ENCODE results near the gene PDZD8. TPM values are rescaled to one million over a fixed set of nuclear protein-coding genes. Genes with fewer than 3 reads are reported as not detected.

Gene PDZD8
- total RNA-seq, 2 experiments from 2014 or later, result 10.5 to 26.4 TPM

- H3K9me2 ChIP-seq (ENCODE audit: insufficient read depth, low read length), result no peaks in the 10 kb centered on the region
- DNase-seq (ENCODE audit: low spot score), result no peak
- no peaks in the 10 kb centered on the region for H3K79me2 ChIP-seq (ENCODE audit: insufficient read depth, low read depth, low read length)
- H3K9me3 ChIP-seq (ENCODE audit: low read length), result no peaks in the 10 kb centered on the region
- no peak overlapping the region for H3K27ac ChIP-seq (ENCODE audit: low read depth, low read length, poor library complexity, severe bottlenecking)
- no peak overlapping the region for H3K4me3 ChIP-seq (ENCODE audit: low read depth, low read length, poor library complexity, severe bottlenecking)
- ChIA-PET CTCF (ENCODE audit: unreplicated experiment) (interaction anchor here (0.7 kb wide), 1 partner anchor 33 kb away, joined by 4 read pairs; no protein-coding TSS in a partner anchor), POLR2A (no interaction called here)
- no peaks in the 10 kb centered on the region for H3K36me3 ChIP-seq (ENCODE audit: insufficient read depth, low read length)
- intact Hi-C loops (cut with micrococcal nuclease; ENCODE audit: unreplicated experiment), result loop anchor here (5.0 kb wide), 1 partner anchor 160 kb away; no protein-coding TSS in a partner anchor
- no peak overlapping the region for H3K4me2 ChIP-seq (ENCODE audit: low read length)
- BruUV-seq (replicated peaks), result no TSS peak
- H2AFZ ChIP-seq (ENCODE audit: low read length), result no peak overlapping the region
- TF ChIP-seq EZH2phosphoT487 (IDR thresholded peaks at IDR 0.05; ENCODE audit: borderline replicate concordance, low read depth, low read length), result no peak
- TF ChIP-seq, protein P1, sequence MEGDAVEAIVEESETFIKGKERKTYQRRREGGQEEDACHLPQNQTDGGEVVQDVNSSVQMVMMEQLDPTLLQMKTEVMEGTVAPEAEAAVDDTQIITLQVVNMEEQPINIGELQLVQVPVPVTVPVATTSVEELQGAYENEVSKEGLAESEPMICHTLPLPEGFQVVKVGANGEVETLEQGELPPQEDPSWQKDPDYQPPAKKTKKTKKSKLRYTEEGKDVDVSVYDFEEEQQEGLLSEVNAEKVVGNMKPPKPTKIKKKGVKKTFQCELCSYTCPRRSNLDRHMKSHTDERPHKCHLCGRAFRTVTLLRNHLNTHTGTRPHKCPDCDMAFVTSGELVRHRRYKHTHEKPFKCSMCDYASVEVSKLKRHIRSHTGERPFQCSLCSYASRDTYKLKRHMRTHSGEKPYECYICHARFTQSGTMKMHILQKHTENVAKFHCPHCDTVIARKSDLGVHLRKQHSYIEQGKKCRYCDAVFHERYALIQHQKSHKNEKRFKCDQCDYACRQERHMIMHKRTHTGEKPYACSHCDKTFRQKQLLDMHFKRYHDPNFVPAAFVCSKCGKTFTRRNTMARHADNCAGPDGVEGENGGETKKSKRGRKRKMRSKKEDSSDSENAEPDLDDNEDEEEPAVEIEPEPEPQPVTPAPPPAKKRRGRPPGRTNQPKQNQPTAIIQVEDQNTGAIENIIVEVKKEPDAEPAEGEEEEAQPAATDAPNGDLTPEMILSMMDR (conservative IDR thresholded peaks at IDR 0.05; ENCODE audit: low read length), result no peak
- H4K20me1 ChIP-seq (ENCODE audit: insufficient read depth, low read length), result no peaks in the 10 kb centered on the region
- no peaks in the 10 kb centered on the region for H3K4me1 ChIP-seq (ENCODE audit: insufficient read depth, low read length, poor library complexity, severe bottlenecking)
Observed at GRCh38 chr10:117421985-117422384, 46.7 kb upstream of the PDZD8 start.

DNA sequence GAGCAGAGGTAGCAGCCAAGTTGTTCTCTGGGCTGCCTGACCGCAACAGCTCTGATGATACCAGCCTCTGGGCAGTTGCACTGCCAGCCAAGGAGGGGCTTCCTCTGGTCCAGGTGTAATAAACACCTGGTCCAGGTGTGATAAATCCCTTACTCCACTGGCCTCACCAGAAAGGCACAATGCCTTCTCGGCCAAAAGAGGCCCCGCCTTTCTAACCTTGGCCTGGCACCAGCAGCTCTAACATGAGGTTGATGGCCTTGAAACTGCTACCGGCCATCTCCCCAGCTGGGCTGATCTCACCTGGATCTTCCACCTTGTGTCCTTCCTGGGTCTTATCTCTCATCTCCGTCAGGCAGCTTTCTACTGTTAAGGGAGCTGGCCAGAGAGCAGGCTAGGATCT, 45.5 kb upstream of the PDZD8 start:
- H3K36me3 ChIP-seq (ENCODE audit: insufficient read depth, low read length), result no peaks in the 10 kb centered on the region
- no peak overlapping the region for H3K4me3 ChIP-seq (ENCODE audit: low read depth, low read length, poor library complexity, severe bottlenecking)
- H3K9me2 ChIP-seq (ENCODE audit: insufficient read depth, low read length), result no peaks in the 10 kb centered on the region
- no peaks in the 10 kb centered on the region for H3K79me2 ChIP-seq (ENCODE audit: insufficient read depth, low read depth, low read length)
- intact Hi-C loops (cut with micrococcal nuclease; ENCODE audit: unreplicated experiment), result loop anchor here (5.0 kb wide), 1 partner anchor 158 kb away; no protein-coding TSS in a partner anchor
- BruUV-seq (replicated peaks), result no TSS peak
- H3K27ac ChIP-seq (ENCODE audit: low read depth, low read length, poor library complexity, severe bottlenecking), result no peak overlapping the region
- H3K9me3 ChIP-seq (ENCODE audit: low read length), result no peaks in the 10 kb centered on the region
- ChIA-PET CTCF (ENCODE audit: unreplicated experiment) (no interaction called here), POLR2A (no interaction called here)
- H4K20me1 ChIP-seq (ENCODE audit: insufficient read depth, low read length), result no peaks in the 10 kb centered on the region
- DNase-seq (ENCODE audit: low spot score), result no peak
- TF ChIP-seq, protein P1 (conservative IDR thresholded peaks at IDR 0.05; ENCODE audit: low read length), result no peak
- TF ChIP-seq EZH2phosphoT487 (IDR thresholded peaks at IDR 0.05; ENCODE audit: borderline replicate concordance, low read depth, low read length), result no peak
- no peak overlapping the region for H3K4me2 ChIP-seq (ENCODE audit: low read length)
- no peaks in the 10 kb centered on the region for H3K4me1 ChIP-seq (ENCODE audit: insufficient read depth, low read length, poor library complexity, severe bottlenecking)
- H2AFZ ChIP-seq (ENCODE audit: low read length), result no peak overlapping the region

- CTCF ChIA-PET (ENCODE audit: unreplicated experiment), result no interaction called here
Observed at GRCh38 chr10:117419921-117420320, 44.7 kb upstream of the PDZD8 start.

More at GRCh38 chr10:117419921-117420320, 44.7 kb upstream of the PDZD8 start:
- no peaks in the 10 kb centered on the region for H3K36me3 ChIP-seq (ENCODE audit: insufficient read depth, low read length)
- H2AFZ ChIP-seq (ENCODE audit: low read length), result no peak overlapping the region
- no peaks in the 10 kb centered on the region for H3K9me2 ChIP-seq (ENCODE audit: insufficient read depth, low read length)
- POLR2A ChIA-PET, result interaction anchor here (0.7 kb wide), 1 partner anchor 73 kb away, joined by 3 read pairs; no protein-coding TSS in a partner anchor
- TF ChIP-seq EZH2phosphoT487 (IDR thresholded peaks at IDR 0.05; ENCODE audit: borderline replicate concordance, low read depth, low read length), result no peak
- TF ChIP-seq, protein P1 (conservative IDR thresholded peaks at IDR 0.05; ENCODE audit: low read length), result no peak
- no peak for DNase-seq (ENCODE audit: low spot score)
- no peaks in the 10 kb centered on the region for H3K4me1 ChIP-seq (ENCODE audit: insufficient read depth, low read length, poor library complexity, severe bottlenecking)
- no peak overlapping the region for H3K4me2 ChIP-seq (ENCODE audit: low read length)
- H3K27ac ChIP-seq (ENCODE audit: low read depth, low read length, poor library complexity, severe bottlenecking), result no peak overlapping the region
- H3K4me3 ChIP-seq (ENCODE audit: low read depth, low read length, poor library complexity, severe bottlenecking), result no peak overlapping the region
- BruUV-seq (replicated peaks), result no TSS peak
- no peaks in the 10 kb centered on the region for H3K79me2 ChIP-seq (ENCODE audit: insufficient read depth, low read depth, low read length)
- H3K9me3 ChIP-seq (ENCODE audit: low read length), result no peaks in the 10 kb centered on the region
- H4K20me1 ChIP-seq (ENCODE audit: insufficient read depth, low read length), result no peaks in the 10 kb centered on the region
- intact Hi-C loops (cut with micrococcal nuclease; ENCODE audit: unreplicated experiment), result loop anchor here (5.0 to 10.0 kb wide), 2 partner anchors 158 to 205 kb away; no protein-coding TSS in a partner anchor

All from OCI-LY7 (cell line).